Ovary (tissue), 9 donors: ENCODE measurements around the gene SMLR1. TPM values are rescaled to one million over a fixed set of nuclear protein-coding genes. Genes with fewer than 3 reads are reported as not detected.

Source experiments
- DNase-seq, 5 donors: peaks; one replicate each; pipeline ENCODE4 v3.0.0-alpha.2; 2019 to 2020
- H3K27ac ChIP-seq, 2 donors: fragments of 200-600 bp; one replicate each; pipeline versions ENCODE4 v1.5.1 to v1.8.0; 2019 to 2022
- H3K27me3 ChIP-seq: fragments of 200-600 bp; one replicate; pipeline ENCODE4 v1.8.0; 2022
- H3K36me3 ChIP-seq: fragments of 200-600 bp; sonication (generic); one replicate; pipeline ENCODE4 v1.5.1; 2019
- H3K4me1 ChIP-seq: one replicate; pipeline ENCODE4 v1.8.1; 2013; ENCODE audit warnings: mild to moderate bottlenecking, moderate library complexity; ENCODE audit not compliant: insufficient read depth
- H3K4me3 ChIP-seq: fragments of 200-600 bp; sonication (generic); one replicate; pipeline ENCODE4 v1.5.1; 2017
- H3K9me3 ChIP-seq, 2 donors: fragments of 200-600 bp in 1 of 2; sonication (generic) in 1 of 2; one replicate each; pipeline versions ENCODE4 v1.5.1 to v1.8.1; 2013 to 2019; ENCODE audit warnings: mild to moderate bottlenecking in 1 of 2, moderate library complexity in 1 of 2
- CTCF ChIP-seq, 3 donors: fragments of 450-650 bp in 2 of 3; fragments of 200-600 bp in 1 of 3; IDR thresholded peaks; one replicate each; pipeline versions ENCODE4 v1.5.1 to v1.8.0; 2016 to 2022; ENCODE audit warnings: antibody characterized with exemption in 3 of 3, mild to moderate bottlenecking in 1 of 3
- EP300 ChIP-seq: sonication (generic); formaldehyde crosslinking; IDR thresholded peaks from one replicate; pipeline ENCODE4 v1.6.1; 2017; ENCODE audit warnings: antibody characterized with exemption
- POLR2A ChIP-seq: fragments of 450-650 bp; IDR thresholded peaks from one replicate; pipeline ENCODE4 v1.6.1; 2017; ENCODE audit warnings: antibody characterized with exemption, mild to moderate bottlenecking, moderate library complexity
- WGBS, 3 donors: extraction: QIAGEN DNeasy Blood & Tissue Kit in 1 of 3; methylation state at CpG; one replicate each; pipeline versions ENCODE4 v1.1.5 to v1.1.7; 2013 to 2017; 5-methylcytosine and 5-hydroxymethylcytosine counted together
- intact Hi-C, 4 donors: fragments of 100-400 bp; cut with DNase I; formaldehyde crosslinking; loops; one replicate each; pipeline versions ENCODE4 v1.11.0 to v1.15.1; 2022 to 2023
- polyA plus RNA-seq, 2 donors: library from polyadenylated mRNA; stranded (reverse); fragments of 200-250 nt in 1 of 2; fragments of 350-450 nt in 1 of 2; fragmentation: Illumina TruSeq in 1 of 2; extraction: RNeasy Lipid Tissue Mini Kit (QIAGEN cat#74804) in 1 of 2; gene quantifications; one replicate each; pipeline ENCODE4 v1.2.3, GENCODE V29; 2013 to 2014
- total RNA-seq, 7 donors: library from RNA; depleted of rRNA in 2 of 7; stranded (reverse); fragments of >200 nt in 2 of 7; fragmentation: NEBNext Ultra II Directional in 3 of 7; extraction: Animal tissue kit (Norgen Biotek cat#: 25700) in 3 of 7; gene quantifications; one replicate each; pipeline versions ENCODE4 v1.1.0 to v1.2.4, GENCODE V29; 2016 to 2023
- donor health status: DM: no; HTN: no; CAD: no; lungs with moderate emphysema.
- donor health status: DM: no; HTN: no; CAD: no.
- donor health status: Bipolar disorder and iron deficiency.
- donor health status: DM: yes; HTN: yes; CAD: no.
- donor health status: DM: no; HTN: no; CAD: no.
- donor health status: DM: yes; HTN: yes; CAD: no.

The SMLR1 gene
- total and polyA plus RNA-seq, 9 donors = 0.08 to 0.40 (median 0.16) TPM; not detected in 5

GRCh38 chr6:130824978-130825694, 2.1 kb upstream of the SMLR1 start:
- DNase-seq = no peak
- Histone ChIP-seq H3K4me3 (no peak overlapping the region), H3K27me3 (no peaks in the 10 kb centered on the region), H3K27ac (no peak overlapping the region), H3K36me3 (no peaks in the 10 kb centered on the region), H3K9me3 (no peaks in the 10 kb centered on the region), H3K4me1 (no peaks in the 10 kb centered on the region)
- intact Hi-C loops = no loop called here
- WGBS, 3 donors = 73 to 82% (median 77%) methylated on average over 5 of the region's 5 CpGs
- TF ChIP-seq POLR2A = no peak
- no peak for TF ChIP-seq CTCF (IDR thresholded peaks at IDR 0.05)
- TF ChIP-seq EP300 = no peak

GRCh38 chr6:130825772-130826441, 1.3 kb upstream of the SMLR1 start:
- WGBS, 3 donors = 79 to 83% (median 82%) methylated on average over 3 of the region's 3 CpGs
- no peak overlapping the region for H3K27ac ChIP-seq
- H3K4me1 ChIP-seq = no peaks in the 10 kb centered on the region
- H3K4me3 ChIP-seq = no peak overlapping the region
- H3K27me3 ChIP-seq = no peaks in the 10 kb centered on the region
- intact Hi-C loops = no loop called here
- no peaks in the 10 kb centered on the region for H3K36me3 ChIP-seq
- H3K9me3 ChIP-seq = no peaks in the 10 kb centered on the region
- TF ChIP-seq CTCF (IDR thresholded peaks at IDR 0.05) = no peak
- no peak for TF ChIP-seq POLR2A
- TF ChIP-seq EP300 = no peak
- no peak for DNase-seq

GRCh38 chr6:130826442-130827246, 562 bp upstream of the SMLR1 start:
- Histone ChIP-seq H3K36me3 (no peaks in the 10 kb centered on the region), H3K4me1 (no peaks in the 10 kb centered on the region), H3K27me3 (no peaks in the 10 kb centered on the region), H3K27ac (no peak overlapping the region), H3K4me3 (no peak overlapping the region), H3K9me3 (no peaks in the 10 kb centered on the region)
- intact Hi-C loops = no loop called here
- TF ChIP-seq EP300 (no peak), CTCF (IDR thresholded peaks at IDR 0.05) (no peak), POLR2A (no peak)
- DNase-seq = no peak
- WGBS, 3 donors = 92 to 95% (median 93%) methylated on average over 4 of the region's 4 CpGs

GRCh38 chr6:130829333-130829910, 2.2 kb downstream of the SMLR1 start:
- Histone ChIP-seq H3K4me3 (no peak overlapping the region), H3K36me3 (no peaks in the 10 kb centered on the region), H3K9me3 (no peaks in the 10 kb centered on the region), H3K27me3 (no peaks in the 10 kb centered on the region), H3K27ac (no peak overlapping the region), H3K4me1 (no peaks in the 10 kb centered on the region)
- TF ChIP-seq POLR2A = no peak
- no peak for TF ChIP-seq EP300
- no peak for TF ChIP-seq CTCF (IDR thresholded peaks at IDR 0.05)
- WGBS, 3 donors = 81 to 92% (median 90%) methylated on average over 4 of the region's 4 CpGs
- intact Hi-C loops = no loop called here
- DNase-seq = no peak
